ENCODE measurements around the gene WDR33.

The WDR33 gene

GRCh38 chr2:127713562-127713961, 97.4 kb downstream of the WDR33 start:
- no peak for TF ChIP-seq CTCF (IDR thresholded peaks at IDR 0.05; ENCODE audit: low read depth, low read length)
- no peak overlapping the region for H3K4me3 ChIP-seq (ENCODE audit: low read depth, low read length)

DNA sequence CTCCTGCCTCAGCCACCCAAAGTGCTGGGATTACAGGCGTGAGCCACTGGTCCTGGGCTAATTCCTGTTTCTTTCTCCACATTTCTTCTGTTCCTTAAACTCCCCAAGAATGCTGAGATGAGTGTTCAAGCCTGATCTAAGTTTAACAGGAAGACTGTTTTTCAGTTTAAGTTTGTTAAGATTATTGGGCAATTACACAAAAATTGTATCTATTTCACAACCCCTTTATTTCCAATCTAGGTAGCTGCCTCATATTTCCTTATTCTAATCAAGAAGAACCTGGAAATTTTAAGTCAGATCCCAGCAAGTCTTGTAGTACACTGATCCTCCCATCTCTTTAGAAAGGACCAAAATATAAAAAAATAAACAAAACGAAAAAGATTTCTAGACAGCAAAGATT, 98.0 kb downstream of the WDR33 start:
- H3K4me3 ChIP-seq (ENCODE audit: low read depth, low read length), result no peak overlapping the region
- no peak for TF ChIP-seq CTCF (IDR thresholded peaks at IDR 0.05; ENCODE audit: low read depth, low read length)

GRCh38 chr2:127709336-127709735, 101.6 kb downstream of the WDR33 start:
- H3K4me3 ChIP-seq (ENCODE audit: low read depth, low read length), result no peak overlapping the region
- no peak for TF ChIP-seq CTCF (IDR thresholded peaks at IDR 0.05; ENCODE audit: low read depth, low read length)

DNA sequence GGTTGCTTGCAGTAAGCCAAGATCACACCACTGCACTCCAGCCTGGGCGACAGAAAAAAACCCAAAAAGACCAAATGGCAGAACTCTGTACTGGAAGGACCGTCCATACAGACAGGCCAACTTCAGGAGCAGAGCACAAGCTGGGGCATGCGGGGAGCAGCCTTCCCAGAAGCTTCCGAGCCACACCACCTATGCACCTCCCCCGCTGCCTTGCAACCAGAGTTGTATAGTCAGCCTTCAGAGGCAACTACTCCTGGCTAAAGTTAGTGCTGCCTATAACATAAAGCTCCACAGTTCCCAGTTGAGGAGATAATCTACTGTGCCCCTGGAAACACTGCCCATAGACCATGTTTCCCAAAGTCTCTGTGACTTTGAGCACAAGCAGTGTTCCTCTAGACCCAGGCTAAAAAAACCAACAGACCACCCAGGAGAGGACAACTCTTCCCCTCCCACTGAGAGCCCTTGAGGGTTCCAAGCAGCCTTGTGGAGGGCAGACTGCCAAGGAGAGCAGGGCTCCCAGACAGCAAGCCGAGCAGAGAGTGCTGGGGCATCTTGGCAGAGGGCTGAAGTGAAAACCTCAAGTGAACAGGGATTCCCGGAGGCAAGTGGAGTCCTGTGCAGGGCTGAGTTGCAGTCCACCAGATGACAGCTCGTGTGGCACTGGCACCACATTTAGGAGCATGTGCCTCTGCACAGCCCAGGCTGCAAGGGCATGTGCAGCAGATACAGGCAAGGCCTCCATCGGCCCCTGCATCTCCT, 102.9 kb downstream of the WDR33 start:
- H3K4me3 ChIP-seq (ENCODE audit: low read depth, low read length), result no peak overlapping the region
- no peak for TF ChIP-seq CTCF (IDR thresholded peaks at IDR 0.05; ENCODE audit: low read depth, low read length)

- no peak overlapping the region for H3K4me3 ChIP-seq (ENCODE audit: low read depth, low read length)
- no peak for TF ChIP-seq CTCF (IDR thresholded peaks at IDR 0.05; ENCODE audit: low read depth, low read length)
These were observed 104.6 kb downstream of the WDR33 start for GRCh38 chr2:127706215-127706990.

DNA sequence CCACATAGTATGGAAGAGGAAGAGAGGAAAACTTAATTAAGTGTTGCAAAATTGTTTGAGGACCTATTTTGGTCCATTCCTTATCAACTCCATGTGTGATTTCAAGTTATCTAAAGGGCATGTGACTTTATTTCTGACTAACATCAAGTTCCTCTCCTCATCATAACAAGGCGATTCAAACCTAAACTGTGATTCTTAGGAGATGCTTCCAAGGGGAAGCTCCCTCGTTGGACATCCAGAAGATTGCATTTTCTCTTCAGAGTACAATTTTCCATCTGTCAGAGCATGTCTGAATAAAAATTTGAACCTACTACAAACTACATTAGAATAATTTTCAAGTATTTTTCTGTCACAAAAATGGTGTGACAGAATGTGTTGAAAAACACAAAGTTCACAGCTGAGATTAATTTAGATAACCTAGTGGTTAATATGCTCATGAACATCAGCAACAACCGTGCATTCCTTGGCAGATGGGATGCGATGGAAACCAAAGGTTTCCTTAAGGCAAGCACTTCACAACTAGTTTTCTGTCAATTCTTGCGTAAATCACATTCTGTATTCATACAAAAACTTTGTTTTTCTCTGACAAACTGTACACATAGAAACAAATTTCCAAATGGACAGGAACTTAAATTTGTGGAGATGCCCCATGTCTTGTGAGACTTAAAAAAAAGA, 105.4 kb downstream of the WDR33 start:
- no peak for TF ChIP-seq CTCF (IDR thresholded peaks at IDR 0.05; ENCODE audit: low read depth, low read length)
- H3K4me3 ChIP-seq (ENCODE audit: low read depth, low read length), result no peak overlapping the region

Data from WI38 (cell line).